ENCODE data around the gene PCSK6.

- TF ChIP-seq CTCF (conservative IDR thresholded peaks at IDR 0.05; ENCODE audit: low read length) (no peak), EZH2phosphoT487 (IDR thresholded peaks at IDR 0.05; ENCODE audit: borderline replicate concordance, low read depth, low read length) (no peak)
Observed at GRCh38 chr15:101307897-101308603, 181.5 kb downstream of the PCSK6 start.
